Measurements from ENCODE around the gene SIGLEC8. TPM values are rescaled to one million over a fixed set of nuclear protein-coding genes. Genes with fewer than 3 reads are reported as not detected.

The SIGLEC8 gene
- total RNA-seq, 1 donor from 2014 or later = not detected

DNA sequence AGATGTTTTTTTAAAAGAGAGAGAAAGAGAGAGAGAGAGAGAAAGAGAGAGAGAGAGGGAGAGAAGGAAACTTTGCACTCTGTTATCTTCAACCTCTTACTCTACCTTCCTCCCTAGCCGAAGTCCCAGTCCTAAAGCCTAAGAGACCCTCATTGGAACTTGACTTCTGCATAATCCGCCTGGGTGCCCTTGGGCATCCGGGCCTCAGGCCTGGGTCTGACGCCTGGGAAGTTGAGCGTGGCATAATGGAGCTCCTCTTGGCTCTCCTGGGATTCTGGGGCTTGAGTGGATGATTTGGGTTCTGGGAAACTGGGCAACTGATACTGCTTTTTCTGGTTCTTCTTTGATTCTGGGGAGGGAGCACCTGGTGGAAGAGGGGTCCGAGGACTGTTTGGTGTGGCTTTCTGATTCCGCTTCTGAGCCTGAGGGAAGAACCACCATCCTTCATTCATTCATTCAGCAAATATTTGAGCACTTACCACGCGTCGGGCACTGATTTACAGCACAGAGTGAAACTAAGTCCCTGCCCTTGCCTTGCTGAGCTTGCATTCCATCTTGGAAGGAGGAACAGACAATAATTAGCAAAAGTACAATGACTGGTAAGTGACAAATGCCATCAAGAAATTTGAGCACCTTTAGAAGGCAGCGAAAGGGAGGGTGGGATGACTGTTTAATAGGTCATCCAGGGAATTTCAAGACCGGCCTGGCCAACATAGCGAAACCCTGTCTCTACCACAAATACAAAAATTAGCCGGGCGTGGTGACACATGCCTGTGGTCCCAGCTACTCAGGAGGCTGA is 47.1 kb downstream of the SIGLEC8 start:
- DNase-seq (ENCODE audit: low spot score) = no peak
- no peak for TF ChIP-seq CTCF (IDR thresholded peaks at IDR 0.05; ENCODE audit: unreplicated experiment)
- Mint-ChIP-seq H3K27ac (ENCODE audit: unreplicated experiment) (no peak overlapping the region), H3K36me3 (ENCODE audit: low read depth, unreplicated experiment) (no peaks in the 10 kb centered on the region), H3K9me3 (ENCODE audit: unreplicated experiment) (no peaks in the 10 kb centered on the region), H3K27me3 (ENCODE audit: unreplicated experiment) (peaks cover 3% of the 10 kb centered on the region), H3K4me1 (ENCODE audit: unreplicated experiment) (no peaks in the 10 kb centered on the region), H3K4me3 (ENCODE audit: unreplicated experiment) (no peak overlapping the region)

GRCh38 chr19:51407511-51408131 is 50.6 kb downstream of the SIGLEC8 start:
- no peak overlapping the region for H3K4me3 Mint-ChIP-seq (ENCODE audit: unreplicated experiment)
- no peaks in the 10 kb centered on the region for H3K4me1 Mint-ChIP-seq (ENCODE audit: unreplicated experiment)
- DNase-seq (ENCODE audit: low spot score) = no peak
- no peak overlapping the region for H3K27ac Mint-ChIP-seq (ENCODE audit: unreplicated experiment)
- H3K9me3 Mint-ChIP-seq (ENCODE audit: unreplicated experiment) = peaks cover 12% of the 10 kb centered on the region
- H3K36me3 Mint-ChIP-seq (ENCODE audit: low read depth, unreplicated experiment) = peaks cover 10% of the 10 kb centered on the region
- peak; percentile 26 for TF ChIP-seq CTCF (IDR thresholded peaks at IDR 0.05; ENCODE audit: unreplicated experiment)
- H3K27me3 Mint-ChIP-seq (ENCODE audit: unreplicated experiment) = peaks cover 5% of the 10 kb centered on the region

DNA sequence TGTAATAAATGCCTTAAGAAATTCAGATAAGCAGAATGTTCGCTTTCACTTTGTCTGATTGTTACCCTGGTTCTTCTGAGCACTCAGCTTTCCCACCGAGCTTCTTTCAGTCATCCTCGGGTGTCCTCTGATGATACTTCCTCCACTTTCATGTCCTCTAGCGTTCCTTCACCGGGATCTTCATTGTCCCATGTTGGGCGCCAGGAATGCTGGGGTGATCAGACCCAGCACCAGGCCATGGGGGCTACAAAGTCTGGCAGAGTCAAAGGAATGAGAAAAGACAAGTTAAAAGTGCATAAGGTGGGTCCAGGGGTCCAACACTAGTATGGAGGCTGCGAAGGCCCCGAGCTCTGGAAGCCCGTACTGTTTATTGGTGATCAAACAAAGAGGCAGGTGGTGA is 56.1 kb downstream of the SIGLEC8 start:
- no peak overlapping the region for H3K27ac Mint-ChIP-seq (ENCODE audit: unreplicated experiment)
- H3K4me3 Mint-ChIP-seq (ENCODE audit: unreplicated experiment) = no peak overlapping the region
- H3K36me3 Mint-ChIP-seq (ENCODE audit: low read depth, unreplicated experiment) = peaks cover 18% of the 10 kb centered on the region
- H3K27me3 Mint-ChIP-seq (ENCODE audit: unreplicated experiment) = peaks cover 3% of the 10 kb centered on the region
- TF ChIP-seq CTCF (IDR thresholded peaks at IDR 0.05; ENCODE audit: unreplicated experiment) = no peak
- DNase-seq (ENCODE audit: low spot score) = no peak
- peaks cover 19% of the 10 kb centered on the region for H3K9me3 Mint-ChIP-seq (ENCODE audit: unreplicated experiment)
- H3K4me1 Mint-ChIP-seq (ENCODE audit: unreplicated experiment) = no peaks in the 10 kb centered on the region

Other genes with a start within 250 kb of the SIGLEC8 start
- gene CD33, start 233.4 kb downstream of the SIGLEC8 start, total RNA-seq (ENCODE audit: unreplicated experiment) = 21.7 TPM
- gene SIGLECL1, start 207.4 kb downstream of the SIGLEC8 start, total RNA-seq (ENCODE audit: unreplicated experiment) = 2.8 TPM
- gene IGLON5, start 146.8 kb downstream of the SIGLEC8 start, total RNA-seq (ENCODE audit: unreplicated experiment) = 114 TPM
- gene VSIG10L, start 116.3 kb downstream of the SIGLEC8 start, total RNA-seq (ENCODE audit: unreplicated experiment) = 5.9 TPM
- gene ETFB, start 92.1 kb downstream of the SIGLEC8 start, total RNA-seq (ENCODE audit: unreplicated experiment) = 55.1 TPM
- gene CLDND2, start 89.5 kb downstream of the SIGLEC8 start, total RNA-seq (ENCODE audit: unreplicated experiment) = not detected
- gene NKG7, start 85.8 kb downstream of the SIGLEC8 start, total RNA-seq (ENCODE audit: unreplicated experiment) = not detected
- not detected for gene LIM2, start 70.5 kb downstream of the SIGLEC8 start, total RNA-seq (ENCODE audit: unreplicated experiment)
- gene C19orf84, start 67.9 kb downstream of the SIGLEC8 start, total RNA-seq (ENCODE audit: unreplicated experiment) = 0.21 TPM
- not detected for gene SIGLEC10, start 40.8 kb downstream of the SIGLEC8 start, total RNA-seq (ENCODE audit: unreplicated experiment)
- gene CEACAM18, start 20.1 kb upstream of the SIGLEC8 start, total RNA-seq (ENCODE audit: unreplicated experiment) = not detected
- not detected for gene SIGLEC12, start 43.3 kb upstream of the SIGLEC8 start, total RNA-seq (ENCODE audit: unreplicated experiment)
- gene SIGLEC6, start 73.2 kb upstream of the SIGLEC8 start, total RNA-seq (ENCODE audit: unreplicated experiment) = not detected
- gene ZNF175, start 112.8 kb upstream of the SIGLEC8 start, total RNA-seq (ENCODE audit: unreplicated experiment) = 18.3 TPM
- gene SIGLEC5, start 171.9 kb upstream of the SIGLEC8 start, total RNA-seq (ENCODE audit: unreplicated experiment) = not detected
- gene SIGLEC14, start 188.4 kb upstream of the SIGLEC8 start, total RNA-seq (ENCODE audit: unreplicated experiment) = 0.21 TPM
- 12.9 TPM for gene SPACA6, start 234.9 kb upstream of the SIGLEC8 start, total RNA-seq (ENCODE audit: unreplicated experiment)